HepG2 (cell line): ENCODE results near the gene TRIO.

Source experiments
- GABPB1 ChIP-seq: IDR thresholded peaks from 2 replicates; pipeline ENCODE4 v1.6.1; 2016; ENCODE audit warnings: mild to moderate bottlenecking, missing genetic modification reagents, moderate library complexity, missing compliant biosample characterization
- PAF1 ChIP-seq: IDR thresholded peaks from 2 replicates; pipeline ENCODE4 v1.6.1; 2016; ENCODE audit warnings: missing genetic modification reagents, missing compliant biosample characterization
- SALL2 ChIP-seq: sonication (generic); formaldehyde crosslinking; IDR thresholded peaks from 2 replicates; pipeline ENCODE4 v1.8.1; 2023; ENCODE audit warnings: mild to moderate bottlenecking, missing genetic modification reagents, inconsistent platforms
- SP1 ChIP-seq, 2 experiments: fragments of 450-650 bp in 1 of 2; sonication (generic) in 1 of 2; formaldehyde crosslinking in 1 of 2; IDR thresholded peaks; 2 replicates each; pipeline versions ENCODE4 v1.4.0 to v1.6.1; 2016 to 2020; ENCODE audit warnings: missing genetic modification reagents in 1 of 2
- TCF12 ChIP-seq, 2 experiments: fragments of 450-650 bp in 1 of 2; sonication (generic) in 1 of 2; formaldehyde crosslinking in 1 of 2; IDR thresholded peaks; 2 replicates each; pipeline versions ENCODE4 v1.6.1 to v1.8.0; 2017 to 2022; ENCODE audit warnings: antibody characterized with exemption in 1 of 2, mild to moderate bottlenecking in 1 of 2, missing genetic modification reagents in 1 of 2, moderate library complexity in 1 of 2
- ZNF232 ChIP-seq: sonication (generic); formaldehyde crosslinking; IDR thresholded peaks from 2 replicates; pipeline ENCODE4 v1.4.0; 2020; ENCODE audit warnings: missing genetic modification reagents, borderline replicate concordance
- ZNF460 ChIP-seq: sonication (generic); formaldehyde crosslinking; IDR thresholded peaks from 2 replicates; pipeline ENCODE4 v1.5.1; 2020; ENCODE audit warnings: missing genetic modification reagents, mild to moderate bottlenecking, borderline replicate concordance
- ZNF724P ChIP-seq: sonication (generic); formaldehyde crosslinking; IDR thresholded peaks from 2 replicates; pipeline ENCODE4 v1.8.0; 2022; ENCODE audit warnings: missing genetic modification reagents, borderline replicate concordance
- TF ChIP-seq, protein P1 (sequence below): sonication (generic); formaldehyde crosslinking; IDR thresholded peaks from 2 replicates; pipeline ENCODE4 v1.5.0; 2020; ENCODE audit warnings: mild to moderate bottlenecking, missing genetic modification reagents, moderate library complexity
- TF ChIP-seq, protein P2 (sequence below): sonication (generic); formaldehyde crosslinking; IDR thresholded peaks from 2 replicates; pipeline ENCODE4 v1.5.0; 2020; ENCODE audit warnings: mild to moderate bottlenecking, missing genetic modification reagents, borderline replicate concordance
- TF ChIP-seq, protein P3 (sequence below): sonication (generic); formaldehyde crosslinking; IDR thresholded peaks from 2 replicates; pipeline ENCODE4 v1.8.0; 2022; ENCODE audit warnings: missing genetic modification reagents, mild to moderate bottlenecking, moderate library complexity, borderline replicate concordance

DNA sequence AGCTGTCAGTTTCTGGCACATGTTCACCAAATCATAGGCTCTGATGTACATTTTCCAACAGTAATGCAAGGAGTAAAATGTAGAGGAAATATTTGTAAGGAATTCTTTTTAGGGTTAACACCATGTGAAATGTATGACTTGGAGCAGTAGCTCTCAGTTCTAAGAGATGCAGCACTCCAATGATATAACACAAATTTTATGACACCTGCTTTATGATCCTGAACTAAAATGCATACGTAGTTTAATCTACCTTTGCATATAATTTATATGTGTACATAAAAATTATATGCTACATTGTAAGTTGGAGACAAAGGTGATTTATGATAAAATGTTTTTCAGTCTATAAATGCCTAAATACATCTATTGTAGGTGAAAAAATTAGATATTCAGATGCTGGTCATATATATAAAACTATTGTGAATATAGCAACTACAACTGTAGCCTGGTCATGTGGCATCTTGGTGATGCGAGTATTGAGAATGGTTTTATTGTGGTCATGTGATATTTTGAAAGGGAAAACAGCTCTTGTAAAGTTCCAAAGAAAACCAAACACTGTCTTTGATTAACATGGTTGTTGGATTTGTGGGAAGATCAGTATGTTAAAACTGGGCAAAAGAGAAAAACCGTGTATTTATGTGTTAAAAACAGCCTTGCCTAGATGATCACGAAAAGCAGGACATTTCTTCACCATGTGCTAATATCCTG is 171.0 kb downstream of the TRIO start:
- no peak for TF ChIP-seq ZNF232 (CRISPR knock-in tag)
- TF ChIP-seq, protein P1, sequence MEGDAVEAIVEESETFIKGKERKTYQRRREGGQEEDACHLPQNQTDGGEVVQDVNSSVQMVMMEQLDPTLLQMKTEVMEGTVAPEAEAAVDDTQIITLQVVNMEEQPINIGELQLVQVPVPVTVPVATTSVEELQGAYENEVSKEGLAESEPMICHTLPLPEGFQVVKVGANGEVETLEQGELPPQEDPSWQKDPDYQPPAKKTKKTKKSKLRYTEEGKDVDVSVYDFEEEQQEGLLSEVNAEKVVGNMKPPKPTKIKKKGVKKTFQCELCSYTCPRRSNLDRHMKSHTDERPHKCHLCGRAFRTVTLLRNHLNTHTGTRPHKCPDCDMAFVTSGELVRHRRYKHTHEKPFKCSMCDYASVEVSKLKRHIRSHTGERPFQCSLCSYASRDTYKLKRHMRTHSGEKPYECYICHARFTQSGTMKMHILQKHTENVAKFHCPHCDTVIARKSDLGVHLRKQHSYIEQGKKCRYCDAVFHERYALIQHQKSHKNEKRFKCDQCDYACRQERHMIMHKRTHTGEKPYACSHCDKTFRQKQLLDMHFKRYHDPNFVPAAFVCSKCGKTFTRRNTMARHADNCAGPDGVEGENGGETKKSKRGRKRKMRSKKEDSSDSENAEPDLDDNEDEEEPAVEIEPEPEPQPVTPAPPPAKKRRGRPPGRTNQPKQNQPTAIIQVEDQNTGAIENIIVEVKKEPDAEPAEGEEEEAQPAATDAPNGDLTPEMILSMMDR: no peak
- TF ChIP-seq SALL2 (CRISPR knock-in tag): no peak
- no peak for TF ChIP-seq PAF1 (CRISPR knock-in tag)
- no peak for TF ChIP-seq SP1 (IDR thresholded peaks at IDR 0.05)
- no peak for TF ChIP-seq SP1 (CRISPR knock-in tag; IDR thresholded peaks at IDR 0.05)
- TF ChIP-seq, protein P2, sequence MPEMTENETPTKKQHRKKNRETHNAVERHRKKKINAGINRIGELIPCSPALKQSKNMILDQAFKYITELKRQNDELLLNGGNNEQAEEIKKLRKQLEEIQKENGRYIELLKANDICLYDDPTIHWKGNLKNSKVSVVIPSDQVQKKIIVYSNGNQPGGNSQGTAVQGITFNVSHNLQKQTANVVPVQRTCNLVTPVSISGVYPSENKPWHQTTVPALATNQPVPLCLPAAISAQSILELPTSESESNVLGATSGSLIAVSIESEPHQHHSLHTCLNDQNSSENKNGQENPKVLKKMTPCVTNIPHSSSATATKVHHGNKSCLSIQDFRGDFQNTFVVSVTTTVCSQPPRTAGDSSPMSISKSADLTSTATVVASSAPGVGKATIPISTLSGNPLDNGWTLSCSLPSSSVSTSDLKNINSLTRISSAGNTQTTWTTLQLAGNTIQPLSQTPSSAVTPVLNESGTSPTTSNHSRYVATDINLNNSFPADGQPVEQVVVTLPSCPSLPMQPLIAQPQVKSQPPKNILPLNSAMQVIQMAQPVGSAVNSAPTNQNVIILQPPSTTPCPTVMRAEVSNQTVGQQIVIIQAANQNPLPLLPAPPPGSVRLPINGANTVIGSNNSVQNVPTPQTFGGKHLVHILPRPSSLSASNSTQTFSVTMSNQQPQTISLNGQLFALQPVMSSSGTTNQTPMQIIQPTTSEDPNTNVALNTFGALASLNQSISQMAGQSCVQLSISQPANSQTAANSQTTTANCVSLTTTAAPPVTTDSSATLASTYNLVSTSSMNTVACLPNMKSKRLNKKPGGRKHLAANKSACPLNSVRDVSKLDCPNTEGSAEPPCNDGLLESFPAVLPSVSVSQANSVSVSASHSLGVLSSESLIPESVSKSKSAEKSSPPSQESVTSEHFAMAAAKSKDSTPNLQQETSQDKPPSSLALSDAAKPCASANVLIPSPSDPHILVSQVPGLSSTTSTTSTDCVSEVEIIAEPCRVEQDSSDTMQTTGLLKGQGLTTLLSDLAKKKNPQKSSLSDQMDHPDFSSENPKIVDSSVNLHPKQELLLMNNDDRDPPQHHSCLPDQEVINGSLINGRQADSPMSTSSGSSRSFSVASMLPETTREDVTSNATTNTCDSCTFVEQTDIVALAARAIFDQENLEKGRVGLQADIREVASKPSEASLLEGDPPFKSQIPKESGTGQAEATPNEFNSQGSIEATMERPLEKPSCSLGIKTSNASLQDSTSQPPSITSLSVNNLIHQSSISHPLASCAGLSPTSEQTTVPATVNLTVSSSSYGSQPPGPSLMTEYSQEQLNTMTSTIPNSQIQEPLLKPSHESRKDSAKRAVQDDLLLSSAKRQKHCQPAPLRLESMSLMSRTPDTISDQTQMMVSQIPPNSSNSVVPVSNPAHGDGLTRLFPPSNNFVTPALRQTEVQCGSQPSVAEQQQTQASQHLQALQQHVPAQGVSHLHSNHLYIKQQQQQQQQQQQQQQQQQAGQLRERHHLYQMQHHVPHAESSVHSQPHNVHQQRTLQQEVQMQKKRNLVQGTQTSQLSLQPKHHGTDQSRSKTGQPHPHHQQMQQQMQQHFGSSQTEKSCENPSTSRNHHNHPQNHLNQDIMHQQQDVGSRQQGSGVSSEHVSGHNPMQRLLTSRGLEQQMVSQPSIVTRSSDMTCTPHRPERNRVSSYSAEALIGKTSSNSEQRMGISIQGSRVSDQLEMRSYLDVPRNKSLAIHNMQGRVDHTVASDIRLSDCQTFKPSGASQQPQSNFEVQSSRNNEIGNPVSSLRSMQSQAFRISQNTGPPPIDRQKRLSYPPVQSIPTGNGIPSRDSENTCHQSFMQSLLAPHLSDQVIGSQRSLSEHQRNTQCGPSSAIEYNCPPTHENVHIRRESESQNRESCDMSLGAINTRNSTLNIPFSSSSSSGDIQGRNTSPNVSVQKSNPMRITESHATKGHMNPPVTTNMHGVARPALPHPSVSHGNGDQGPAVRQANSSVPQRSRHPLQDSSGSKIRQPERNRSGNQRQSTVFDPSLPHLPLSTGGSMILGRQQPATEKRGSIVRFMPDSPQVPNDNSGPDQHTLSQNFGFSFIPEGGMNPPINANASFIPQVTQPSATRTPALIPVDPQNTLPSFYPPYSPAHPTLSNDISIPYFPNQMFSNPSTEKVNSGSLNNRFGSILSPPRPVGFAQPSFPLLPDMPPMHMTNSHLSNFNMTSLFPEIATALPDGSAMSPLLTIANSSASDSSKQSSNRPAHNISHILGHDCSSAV (CRISPR knock-in tag): no peak
- TF ChIP-seq GABPB1 (CRISPR knock-in tag): no peak
- no peak for TF ChIP-seq TCF12 (IDR thresholded peaks at IDR 0.05)
- TF ChIP-seq TCF12 (CRISPR knock-in tag; IDR thresholded peaks at IDR 0.05): no peak
- no peak for TF ChIP-seq ZNF460
- TF ChIP-seq, protein P3, sequence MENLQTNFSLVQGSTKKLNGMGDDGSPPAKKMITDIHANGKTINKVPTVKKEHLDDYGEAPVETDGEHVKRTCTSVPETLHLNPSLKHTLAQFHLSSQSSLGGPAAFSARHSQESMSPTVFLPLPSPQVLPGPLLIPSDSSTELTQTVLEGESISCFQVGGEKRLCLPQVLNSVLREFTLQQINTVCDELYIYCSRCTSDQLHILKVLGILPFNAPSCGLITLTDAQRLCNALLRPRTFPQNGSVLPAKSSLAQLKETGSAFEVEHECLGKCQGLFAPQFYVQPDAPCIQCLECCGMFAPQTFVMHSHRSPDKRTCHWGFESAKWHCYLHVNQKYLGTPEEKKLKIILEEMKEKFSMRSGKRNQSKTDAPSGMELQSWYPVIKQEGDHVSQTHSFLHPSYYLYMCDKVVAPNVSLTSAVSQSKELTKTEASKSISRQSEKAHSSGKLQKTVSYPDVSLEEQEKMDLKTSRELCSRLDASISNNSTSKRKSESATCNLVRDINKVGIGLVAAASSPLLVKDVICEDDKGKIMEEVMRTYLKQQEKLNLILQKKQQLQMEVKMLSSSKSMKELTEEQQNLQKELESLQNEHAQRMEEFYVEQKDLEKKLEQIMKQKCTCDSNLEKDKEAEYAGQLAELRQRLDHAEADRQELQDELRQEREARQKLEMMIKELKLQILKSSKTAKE: no peak
- no peak for TF ChIP-seq ZNF724P (CRISPR knock-in tag)
